SK-N-SH (cell line): ENCODE measurements around the gene GSG1L. TPM values are rescaled to one million over a fixed set of nuclear protein-coding genes. Genes with fewer than 3 reads are reported as not detected.

ENCODE experiments used
- CTCF ChIA-PET: fragments of 300-600, 350-600 bp; formaldehyde crosslinking; extraction: SDS; loops from one replicate; lab custom pipeline; 2021; lab: Yijun Ruan, JAX
- POLR2A ChIA-PET: fragments of 350-600 bp; sonication (Branson Sonifier 250); formaldehyde crosslinking; extraction: SDS; loops from one replicate; lab custom pipeline; 2020; ENCODE audit warnings: antibody characterized with exemption, inconsistent platforms; lab: Yijun Ruan, JAX
- DNase-seq: peaks from one replicate; pipeline ENCODE4 v3.0.0; 2012
- H2AFZ ChIP-seq: fragments of 200-600 bp; sonication (generic); 2 replicates; pipeline ENCODE4 v1.8.1; 2016; ENCODE audit warnings: antibody characterized with exemption, mild to moderate bottlenecking, low read depth
- H3F3A ChIP-seq: fragments of 200-600 bp; sonication (generic); replicated peaks from 2 replicates; pipeline ENCODE3; 2016; ENCODE audit warnings: antibody characterized with exemption, mild to moderate bottlenecking; ENCODE audit not compliant: insufficient read depth
- H3K27ac ChIP-seq, 2 experiments: fragments of 200-500 bp in 1 of 2; fragments of 200-600 bp in 1 of 2; sonication (Bioruptor generic) in 1 of 2; sonication (generic), shearing (Covaris generic) in 1 of 2; 2 replicates each; pipeline versions ENCODE4 v1.5.1 to v1.6.1; 2014 to 2016; ENCODE audit warnings: low read depth in 2 of 2, inconsistent platforms in 1 of 2, low read length in 1 of 2, mild to moderate bottlenecking in 1 of 2, mixed read lengths in 1 of 2
- H3K27me3 ChIP-seq: fragments of 200-600 bp; sonication (generic), shearing (Covaris generic); 2 replicates; pipeline ENCODE4 v1.6.1; 2016; ENCODE audit warnings: mixed run types; ENCODE audit not compliant: insufficient read depth
- H3K36me3 ChIP-seq, 2 experiments: fragments of 200-500 bp in 1 of 2; fragments of 200-600 bp in 1 of 2; sonication (Bioruptor generic) in 1 of 2; sonication (generic) in 1 of 2; replicated peaks in 1 of 2; 2 replicates each; pipeline versions ENCODE3 to v1.5.1; 2014 to 2016; ENCODE audit warnings: low read length in 1 of 2, mild to moderate bottlenecking in 1 of 2; ENCODE audit not compliant: insufficient read depth in 2 of 2, control insufficient read depth in 1 of 2
- H3K4me1 ChIP-seq, 2 experiments: fragments of 200-500 bp in 1 of 2; fragments of 200-600 bp in 1 of 2; sonication (Bioruptor generic) in 1 of 2; sonication (generic), shearing (Covaris generic) in 1 of 2; 2 replicates each; pipeline versions ENCODE4 v1.5.1 to v1.6.1; 2014 to 2016; ENCODE audit warnings: low read depth in 1 of 2, low read length in 1 of 2, mixed run types in 1 of 2; ENCODE audit not compliant: insufficient read depth in 2 of 2, control insufficient read depth in 1 of 2
- H3K4me2 ChIP-seq: fragments of 200-600 bp; sonication (generic), shearing (Covaris generic); 2 replicates; pipeline ENCODE4 v1.6.1; 2017; ENCODE audit warnings: mixed run types
- H3K4me3 ChIP-seq, 2 experiments: fragments of 200-500 bp in 1 of 2; fragments of 200-600 bp in 1 of 2; sonication (Bioruptor generic) in 1 of 2; sonication (generic), shearing (Covaris generic) in 1 of 2; 2 replicates each; pipeline versions ENCODE4 v1.5.1 to v1.8.1; 2014 to 2016; ENCODE audit warnings: low read depth in 2 of 2, inconsistent platforms in 1 of 2, low read length in 1 of 2, mild to moderate bottlenecking in 1 of 2, mixed read lengths in 1 of 2, moderate library complexity in 1 of 2
- H3K79me2 ChIP-seq: fragments of 200-600 bp; sonication (generic); 2 replicates; pipeline ENCODE4 v1.8.1; 2017; ENCODE audit warnings: mild to moderate bottlenecking; ENCODE audit not compliant: insufficient read depth
- H3K9ac ChIP-seq: fragments of 200-600 bp; sonication (generic); 2 replicates; pipeline ENCODE4 v1.6.1; 2017; ENCODE audit warnings: mixed run types
- H3K9me2 ChIP-seq: fragments of 200-600 bp; sonication (generic); 2 replicates; pipeline ENCODE4 v1.6.1; 2017; ENCODE audit warnings: mixed run types
- H3K9me3 ChIP-seq: fragments of 200-600 bp; sonication (generic); 2 replicates; pipeline ENCODE4 v1.6.1; 2017; ENCODE audit warnings: mixed run types, mild to moderate bottlenecking, moderate library complexity
- H4K20me1 ChIP-seq: fragments of 200-600 bp; sonication (generic); 2 replicates; pipeline ENCODE4 v1.6.1; 2017; ENCODE audit warnings: mild to moderate bottlenecking, mixed run types; ENCODE audit not compliant: insufficient read depth
- CHD2 ChIP-seq: fragments of 150-350 bp; IDR thresholded peaks from 2 replicates; pipeline ENCODE4 v1.6.1; 2018; ENCODE audit warnings: low read length; ENCODE audit not compliant: partially characterized antibody
- CTCF ChIP-seq: fragments of 200-600 bp; sonication (generic); IDR thresholded peaks from 2 replicates; pipeline ENCODE4 v1.6.1; 2017; ENCODE audit warnings: antibody characterized with exemption, mild to moderate bottlenecking, moderate library complexity
- ELF1 ChIP-seq: IDR thresholded peaks from 2 replicates; pipeline ENCODE4 v1.4.0; 2012
- FOXJ3 ChIP-seq: sonication (generic); formaldehyde crosslinking; IDR thresholded peaks from 2 replicates; pipeline ENCODE4 v1.5.1; 2020; ENCODE audit warnings: mild to moderate bottlenecking, missing genetic modification reagents
- FOXM1 ChIP-seq: IDR thresholded peaks from 2 replicates; pipeline ENCODE4 v1.4.0; 2012; ENCODE audit warnings: low read depth, mild to moderate bottlenecking
- GABPA ChIP-seq: IDR thresholded peaks from 2 replicates; pipeline ENCODE4 v1.4.0; 2012; ENCODE audit warnings: low read depth, mild to moderate bottlenecking
- IRF3 ChIP-seq: fragments of 150-350 bp; IDR thresholded peaks from 2 replicates; pipeline ENCODE4 v1.6.1; 2016; ENCODE audit warnings: mild to moderate bottlenecking, low read depth, low read length
- JUND ChIP-seq: IDR thresholded peaks from 2 replicates; pipeline ENCODE4 v1.4.0; 2012
- MEF2A ChIP-seq: IDR thresholded peaks from 2 replicates; pipeline ENCODE4 v1.4.0; 2012; ENCODE audit warnings: low read depth, borderline replicate concordance
- NFIC ChIP-seq: IDR thresholded peaks from 2 replicates; pipeline ENCODE4 v1.4.0; 2012; ENCODE audit warnings: borderline replicate concordance
- NRF1 ChIP-seq: IDR thresholded peaks from 2 replicates; pipeline ENCODE4 v1.6.1; 2012; ENCODE audit warnings: low read depth, mild to moderate bottlenecking, low read length
- PBX3 ChIP-seq: IDR thresholded peaks from 2 replicates; pipeline ENCODE4; 2012
- POLR2AphosphoS5 ChIP-seq: IDR thresholded peaks from 2 replicates; pipeline ENCODE4 v1.6.1; 2012; ENCODE audit warnings: low read depth, low read length
- RAD21 ChIP-seq: IDR thresholded peaks from 2 replicates; pipeline ENCODE4 v1.6.1; 2012; ENCODE audit warnings: mild to moderate bottlenecking, low read length
- RFX5 ChIP-seq: IDR thresholded peaks from 2 replicates; pipeline ENCODE4 v1.6.1; 2012; ENCODE audit warnings: mild to moderate bottlenecking, improper control_type of control experiment, low read length
- RXRA ChIP-seq: IDR thresholded peaks from 2 replicates; pipeline ENCODE4 v1.4.0; 2012; ENCODE audit warnings: low read depth, mild to moderate bottlenecking, borderline replicate concordance
- SIN3A ChIP-seq: IDR thresholded peaks from 2 replicates; pipeline ENCODE4 v1.6.1; 2012; ENCODE audit warnings: low read depth, mild to moderate bottlenecking, low read length, moderate library complexity, borderline replicate concordance
- TAF1 ChIP-seq: IDR thresholded peaks from 2 replicates; pipeline ENCODE4 v1.6.1; 2012; ENCODE audit warnings: low read depth, mild to moderate bottlenecking, low read length, moderate library complexity, borderline replicate concordance
- TCF12 ChIP-seq: IDR thresholded peaks from 2 replicates; pipeline ENCODE4 v1.4.0; 2012
- USF1 ChIP-seq: IDR thresholded peaks from 2 replicates; pipeline ENCODE4 v1.4.0; 2012; ENCODE audit warnings: low read depth, borderline replicate concordance
- USF2 ChIP-seq: fragments of 150-350 bp; IDR thresholded peaks from 2 replicates; pipeline ENCODE4 v1.6.1; 2017; ENCODE audit warnings: antibody characterized with exemption, low read length, low read depth, borderline replicate concordance
- WGBS: methylation state at CpG from one replicate; pipeline ENCODE4 v1.1.6; 2017; ENCODE audit warnings: low lambda C conversion rate; 5-methylcytosine and 5-hydroxymethylcytosine counted together
- polyA plus RNA-seq, 3 experiments: library from polyadenylated mRNA; depleted of rRNA; stranded (reverse); fragments of >200 nt; gene quantifications; 2 replicates each; pipeline ENCODE4 v1.2.3, GENCODE V29; 2012

Gene GSG1L
- polyA plus RNA-seq, 1 of the 3 experiments (the other 2 are of a cell fraction): not detected

GRCh38 chr16:27791404-27791719 lies 272.2 kb downstream of the GSG1L start:
- H3K4me2 ChIP-seq: no peak overlapping the region
- H3K79me2 ChIP-seq: no peaks in the 10 kb centered on the region
- ChIA-PET CTCF (interaction anchor here (2.0 kb wide), 1 partner anchor 12 kb away, joined by 9 read pairs; no protein-coding TSS in a partner anchor), POLR2A (no interaction called here)
- H3K9me3 ChIP-seq: no peaks in the 10 kb centered on the region
- no peaks in the 10 kb centered on the region for H4K20me1 ChIP-seq
- H3K27ac ChIP-seq: no peak overlapping the region
- no peak overlapping the region for H2AFZ ChIP-seq
- H3K4me1 ChIP-seq: no peaks in the 10 kb centered on the region; a peak in 1 of 4 replicates
- no peaks in the 10 kb centered on the region for H3K27me3 ChIP-seq
- no peaks in the 10 kb centered on the region for H3F3A ChIP-seq
- no peak overlapping the region for H3K4me3 ChIP-seq
- no peak overlapping the region for H3K9ac ChIP-seq
- H3K9me2 ChIP-seq: no peaks in the 10 kb centered on the region
- TF ChIP-seq MEF2A (no peak), TAF1 (no peak), IRF3 (no peak), ELF1 (no peak), FOXM1 (no peak), TCF12 (no peak), PBX3 (no peak)
- TF ChIP-seq, all 33 proteins: peak for 0
- 70% methylated on average over 3 of the region's 6 CpGs for WGBS
- no peak for DNase-seq
- no peaks in the 10 kb centered on the region for H3K36me3 ChIP-seq

GRCh38 chr16:27790546-27791403 lies 272.7 kb downstream of the GSG1L start:
- no peaks in the 10 kb centered on the region for H3K36me3 ChIP-seq
- ChIA-PET CTCF (interaction anchor here (0.6 to 2.0 kb wide), 2 partner anchors 11 to 187 kb away, joined by 3 to 9 read pairs; no protein-coding TSS in a partner anchor), POLR2A (no interaction called here)
- H2AFZ ChIP-seq: no peak overlapping the region
- no peaks in the 10 kb centered on the region; a peak in 1 of 4 replicates for H3K4me1 ChIP-seq
- H3K27me3 ChIP-seq: no peaks in the 10 kb centered on the region
- H4K20me1 ChIP-seq: no peaks in the 10 kb centered on the region
- H3K27ac ChIP-seq: no peak overlapping the region
- WGBS: 33% methylated on average over 4 of the region's 12 CpGs
- no peaks in the 10 kb centered on the region for H3F3A ChIP-seq
- H3K4me3 ChIP-seq: no peak overlapping the region
- no peaks in the 10 kb centered on the region for H3K9me3 ChIP-seq
- no peak for DNase-seq
- no peaks in the 10 kb centered on the region for H3K9me2 ChIP-seq
- no peaks in the 10 kb centered on the region for H3K79me2 ChIP-seq
- H3K4me2 ChIP-seq: no peak overlapping the region
- H3K9ac ChIP-seq: no peak overlapping the region
- no peak for TF ChIP-seq CHD2
- TF ChIP-seq USF1: no peak
- no peak for TF ChIP-seq RXRA
- no peak for TF ChIP-seq FOXJ3 (CRISPR knock-in tag)
- TF ChIP-seq RAD21: no peak
- no peak for TF ChIP-seq TAF1
- no peak for TF ChIP-seq CTCF
- no peak for TF ChIP-seq GABPA
- no peak for TF ChIP-seq JUND
- no peak for TF ChIP-seq MEF2A
- no peak for TF ChIP-seq POLR2AphosphoS5
- TF ChIP-seq RFX5: no peak
- no peak for TF ChIP-seq NFIC
- TF ChIP-seq PBX3: no peak
- no peak for TF ChIP-seq NRF1
- no peak for TF ChIP-seq USF2
- TF ChIP-seq SIN3A: no peak
